Endothelial cell (in vitro differentiated cells): ENCODE data around the gene RANBP3. TPM values are rescaled to one million over a fixed set of nuclear protein-coding genes. Genes with fewer than 3 reads are reported as not detected.
"Not testable (repeated sequence)": the region's sequence is repeated elsewhere in the genome, so short reads cannot be mapped to it uniquely, and the experiment has no call there.

Source experiments
- DNase-seq: peaks from one replicate; pipeline ENCODE4 v3.0.0; 2021; ENCODE audit warnings: low spot score
- H3K27ac Mint-ChIP-seq: one replicate; pipeline ENCODE4 v1.8.0; 2021; ENCODE audit warnings: mixed read lengths, inconsistent platforms; ENCODE audit not compliant: unreplicated experiment
- H3K27me3 Mint-ChIP-seq: one replicate; pipeline ENCODE4 v1.8.0; 2021; ENCODE audit warnings: mild to moderate bottlenecking, moderate library complexity, mixed read lengths, inconsistent platforms; ENCODE audit not compliant: unreplicated experiment
- H3K36me3 Mint-ChIP-seq: one replicate; pipeline ENCODE4 v1.8.0; 2021; ENCODE audit warnings: mild to moderate bottlenecking, low read depth, mixed read lengths, inconsistent platforms; ENCODE audit not compliant: unreplicated experiment
- H3K4me1 Mint-ChIP-seq: one replicate; pipeline ENCODE4 v1.8.0; 2021; ENCODE audit warnings: mild to moderate bottlenecking, mixed read lengths, inconsistent platforms; ENCODE audit not compliant: unreplicated experiment
- H3K4me3 Mint-ChIP-seq: one replicate; pipeline ENCODE4 v1.8.0; 2021; ENCODE audit warnings: mild to moderate bottlenecking, mixed read lengths, inconsistent platforms; ENCODE audit not compliant: unreplicated experiment
- H3K9me3 Mint-ChIP-seq: one replicate; pipeline ENCODE4 v1.8.0; 2021; ENCODE audit warnings: mixed read lengths, inconsistent platforms; ENCODE audit not compliant: unreplicated experiment
- total RNA-seq: library from RNA; stranded (reverse); fragmentation: NEBNext Ultra II Directional; extraction: Animal tissue kit (Norgen Biotek cat#: 25700); gene quantifications from one replicate; pipeline ENCODE4 v1.2.1, GENCODE V29; 2021; ENCODE audit not compliant: unreplicated experiment
- TF ChIP-seq, protein P1 (sequence below): fragments of 200-600 bp; sonication (generic); IDR thresholded peaks from one replicate; pipeline ENCODE4 v1.5.0; 2021; ENCODE audit warnings: antibody characterized with exemption; ENCODE audit not compliant: unreplicated experiment

The RANBP3 gene
- total RNA-seq, 1 donor from 2014 or later, result 69.5 TPM

- DNase-seq, result no peak
- H3K9me3 Mint-ChIP-seq, result no peaks in the 10 kb centered on the region
- H3K4me3 Mint-ChIP-seq, result no peak overlapping the region
- H3K27ac Mint-ChIP-seq, result peak overlapping the region; percentile 6
- TF ChIP-seq, protein P1, sequence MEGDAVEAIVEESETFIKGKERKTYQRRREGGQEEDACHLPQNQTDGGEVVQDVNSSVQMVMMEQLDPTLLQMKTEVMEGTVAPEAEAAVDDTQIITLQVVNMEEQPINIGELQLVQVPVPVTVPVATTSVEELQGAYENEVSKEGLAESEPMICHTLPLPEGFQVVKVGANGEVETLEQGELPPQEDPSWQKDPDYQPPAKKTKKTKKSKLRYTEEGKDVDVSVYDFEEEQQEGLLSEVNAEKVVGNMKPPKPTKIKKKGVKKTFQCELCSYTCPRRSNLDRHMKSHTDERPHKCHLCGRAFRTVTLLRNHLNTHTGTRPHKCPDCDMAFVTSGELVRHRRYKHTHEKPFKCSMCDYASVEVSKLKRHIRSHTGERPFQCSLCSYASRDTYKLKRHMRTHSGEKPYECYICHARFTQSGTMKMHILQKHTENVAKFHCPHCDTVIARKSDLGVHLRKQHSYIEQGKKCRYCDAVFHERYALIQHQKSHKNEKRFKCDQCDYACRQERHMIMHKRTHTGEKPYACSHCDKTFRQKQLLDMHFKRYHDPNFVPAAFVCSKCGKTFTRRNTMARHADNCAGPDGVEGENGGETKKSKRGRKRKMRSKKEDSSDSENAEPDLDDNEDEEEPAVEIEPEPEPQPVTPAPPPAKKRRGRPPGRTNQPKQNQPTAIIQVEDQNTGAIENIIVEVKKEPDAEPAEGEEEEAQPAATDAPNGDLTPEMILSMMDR, result no peak
- peaks cover 78% of the 10 kb centered on the region for H3K4me1 Mint-ChIP-seq
- peaks cover 9% of the 10 kb centered on the region for H3K27me3 Mint-ChIP-seq
- H3K36me3 Mint-ChIP-seq, result peaks cover 5% of the 10 kb centered on the region
Observed at GRCh38 chr19:5966215-5966614, 11.7 kb downstream of the RANBP3 start.

- peak overlapping the region; percentile 26 for H3K27ac Mint-ChIP-seq
- TF ChIP-seq, protein P1, result no peak
- no peaks in the 10 kb centered on the region for H3K9me3 Mint-ChIP-seq
- H3K4me1 Mint-ChIP-seq, result peaks cover 86% of the 10 kb centered on the region
- H3K27me3 Mint-ChIP-seq, result peaks cover 11% of the 10 kb centered on the region
- H3K36me3 Mint-ChIP-seq, result peaks cover 8% of the 10 kb centered on the region
- DNase-seq, result no peak
- H3K4me3 Mint-ChIP-seq, result no peak overlapping the region
Observed at GRCh38 chr19:5964816-5965565, 12.9 kb downstream of the RANBP3 start.

- TF ChIP-seq, protein P1, result no peak
- H3K9me3 Mint-ChIP-seq, result no peaks in the 10 kb centered on the region
- peak overlapping the region; percentile 59 for H3K4me3 Mint-ChIP-seq
- H3K4me1 Mint-ChIP-seq, result peaks cover 77% of the 10 kb centered on the region
- H3K36me3 Mint-ChIP-seq, result peaks cover 8% of the 10 kb centered on the region
- no peak for DNase-seq
- peaks cover 12% of the 10 kb centered on the region for H3K27me3 Mint-ChIP-seq
- H3K27ac Mint-ChIP-seq, result peak overlapping the region; percentile 42
Observed at GRCh38 chr19:5963855-5964254, 14.1 kb downstream of the RANBP3 start.

DNA sequence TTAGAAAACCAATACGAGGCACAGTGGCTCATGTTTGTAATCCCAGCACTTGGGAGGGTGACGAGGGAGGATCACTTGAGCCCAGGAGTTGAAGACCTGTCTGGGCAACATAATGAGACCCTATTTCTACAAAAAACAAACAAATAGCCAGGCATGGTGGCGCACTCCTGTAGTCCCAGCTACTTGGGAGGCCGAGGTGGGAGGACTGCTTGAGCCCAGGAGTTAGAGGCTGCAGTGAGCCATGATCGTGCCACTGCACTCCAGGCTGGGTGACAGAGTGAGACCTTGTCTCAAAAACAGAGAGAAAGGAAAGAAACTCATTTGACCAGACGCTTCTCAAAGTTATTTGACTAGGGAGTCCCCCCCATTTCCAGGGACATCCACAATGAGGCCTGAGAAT, 14.7 kb downstream of the RANBP3 start:
- not testable (repeated sequence) for DNase-seq, H3K27me3 Mint-ChIP-seq, H3K9me3 Mint-ChIP-seq, H3K27ac Mint-ChIP-seq, H3K4me3 Mint-ChIP-seq, H3K36me3 Mint-ChIP-seq
- H3K4me1 Mint-ChIP-seq, result peaks cover 71% of the 10 kb centered on the region

GRCh38 chr19:5961969-5962945, 15.7 kb downstream of the RANBP3 start:
- no peaks in the 10 kb centered on the region for H3K9me3 Mint-ChIP-seq
- peaks cover 11% of the 10 kb centered on the region for H3K36me3 Mint-ChIP-seq
- peak; percentile 47 for DNase-seq
- H3K4me1 Mint-ChIP-seq, result peaks cover 65% of the 10 kb centered on the region
- peak overlapping the region; percentile 29 for H3K4me3 Mint-ChIP-seq
- H3K27ac Mint-ChIP-seq, result peak overlapping the region; percentile 95
- peaks cover 9% of the 10 kb centered on the region for H3K27me3 Mint-ChIP-seq
- TF ChIP-seq, protein P1, result no peak

- not testable (repeated sequence) for DNase-seq, H3K9me3 Mint-ChIP-seq, H3K27me3 Mint-ChIP-seq, H3K36me3 Mint-ChIP-seq
- H3K27ac Mint-ChIP-seq, result peak overlapping the region; percentile 95
- peak overlapping the region; percentile 29 for H3K4me3 Mint-ChIP-seq
- peaks cover 61% of the 10 kb centered on the region for H3K4me1 Mint-ChIP-seq
Observed at GRCh38 chr19:5961641-5961968, 16.3 kb downstream of the RANBP3 start.
